Fibroblast of the aortic adventitia (primary cell): ENCODE measurements around the gene PMM1. TPM values are rescaled to one million over a fixed set of nuclear protein-coding genes. Genes with fewer than 3 reads are reported as not detected.

Source experiments
- DNase-seq: peaks from one replicate; pipeline ENCODE4 v3.0.0-alpha.2; 2010; ENCODE audit warnings: low read depth
- H3K4me3 ChIP-seq: 2 replicates; pipeline ENCODE4 v1.5.1; 2011; ENCODE audit warnings: low read depth, mild to moderate bottlenecking, control low read depth, low read length, moderate library complexity
- total RNA-seq: library from RNA; depleted of rRNA; stranded (reverse); fragments of >200 nt; gene quantifications from 2 replicates; pipeline ENCODE4 v1.2.3, GENCODE V29; 2012; ENCODE audit warnings: low replicate concordance
- TF ChIP-seq, protein P1 (sequence below): IDR thresholded peaks from 2 replicates; pipeline ENCODE4 v1.5.1; 2011; ENCODE audit warnings: mild to moderate bottlenecking, low read length, control low read depth, inconsistent platforms; ENCODE audit not compliant: insufficient read depth

PMM1 gene
- total RNA-seq, 1 donor: 29.0 TPM

DNA sequence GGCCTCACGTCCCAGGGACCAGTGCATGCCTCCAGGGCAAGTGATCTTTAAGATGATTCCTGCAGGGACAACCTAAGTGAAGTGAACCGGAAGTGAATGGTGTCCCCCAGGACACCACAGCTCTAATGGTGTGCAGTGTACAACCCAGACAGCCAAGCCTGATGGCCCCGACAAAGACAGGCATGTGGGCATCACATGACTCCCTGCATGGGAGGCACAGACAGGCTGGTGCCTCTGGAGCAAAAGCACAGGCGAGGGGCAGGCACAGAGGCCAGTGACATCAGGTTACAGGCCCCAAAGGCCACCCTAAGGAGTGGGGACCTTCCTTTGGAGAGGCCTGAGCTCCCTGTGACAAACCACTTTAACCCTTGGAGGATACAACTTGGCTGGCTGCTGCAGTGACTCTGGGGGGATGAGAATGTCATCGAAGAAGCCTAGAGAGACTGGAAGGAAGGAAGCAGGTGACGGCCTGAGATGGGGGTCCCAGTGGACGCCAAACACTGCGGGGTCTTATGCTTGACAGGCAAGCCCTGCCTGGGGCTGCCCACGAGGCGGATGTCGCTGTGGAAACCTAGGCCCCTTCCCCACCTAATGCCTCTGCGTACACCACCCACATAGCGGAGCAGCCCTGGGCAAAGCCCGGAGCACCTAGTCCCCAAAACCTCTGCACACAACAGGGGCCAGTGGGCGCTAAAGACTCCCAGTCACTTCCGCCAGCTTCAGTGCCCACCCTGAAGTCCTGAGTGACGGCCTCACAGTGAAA is 57.7 kb downstream of the PMM1 start:
- TF ChIP-seq, protein P1, sequence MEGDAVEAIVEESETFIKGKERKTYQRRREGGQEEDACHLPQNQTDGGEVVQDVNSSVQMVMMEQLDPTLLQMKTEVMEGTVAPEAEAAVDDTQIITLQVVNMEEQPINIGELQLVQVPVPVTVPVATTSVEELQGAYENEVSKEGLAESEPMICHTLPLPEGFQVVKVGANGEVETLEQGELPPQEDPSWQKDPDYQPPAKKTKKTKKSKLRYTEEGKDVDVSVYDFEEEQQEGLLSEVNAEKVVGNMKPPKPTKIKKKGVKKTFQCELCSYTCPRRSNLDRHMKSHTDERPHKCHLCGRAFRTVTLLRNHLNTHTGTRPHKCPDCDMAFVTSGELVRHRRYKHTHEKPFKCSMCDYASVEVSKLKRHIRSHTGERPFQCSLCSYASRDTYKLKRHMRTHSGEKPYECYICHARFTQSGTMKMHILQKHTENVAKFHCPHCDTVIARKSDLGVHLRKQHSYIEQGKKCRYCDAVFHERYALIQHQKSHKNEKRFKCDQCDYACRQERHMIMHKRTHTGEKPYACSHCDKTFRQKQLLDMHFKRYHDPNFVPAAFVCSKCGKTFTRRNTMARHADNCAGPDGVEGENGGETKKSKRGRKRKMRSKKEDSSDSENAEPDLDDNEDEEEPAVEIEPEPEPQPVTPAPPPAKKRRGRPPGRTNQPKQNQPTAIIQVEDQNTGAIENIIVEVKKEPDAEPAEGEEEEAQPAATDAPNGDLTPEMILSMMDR: no peak
- no peak overlapping the region for H3K4me3 ChIP-seq
- no peak for DNase-seq

DNA sequence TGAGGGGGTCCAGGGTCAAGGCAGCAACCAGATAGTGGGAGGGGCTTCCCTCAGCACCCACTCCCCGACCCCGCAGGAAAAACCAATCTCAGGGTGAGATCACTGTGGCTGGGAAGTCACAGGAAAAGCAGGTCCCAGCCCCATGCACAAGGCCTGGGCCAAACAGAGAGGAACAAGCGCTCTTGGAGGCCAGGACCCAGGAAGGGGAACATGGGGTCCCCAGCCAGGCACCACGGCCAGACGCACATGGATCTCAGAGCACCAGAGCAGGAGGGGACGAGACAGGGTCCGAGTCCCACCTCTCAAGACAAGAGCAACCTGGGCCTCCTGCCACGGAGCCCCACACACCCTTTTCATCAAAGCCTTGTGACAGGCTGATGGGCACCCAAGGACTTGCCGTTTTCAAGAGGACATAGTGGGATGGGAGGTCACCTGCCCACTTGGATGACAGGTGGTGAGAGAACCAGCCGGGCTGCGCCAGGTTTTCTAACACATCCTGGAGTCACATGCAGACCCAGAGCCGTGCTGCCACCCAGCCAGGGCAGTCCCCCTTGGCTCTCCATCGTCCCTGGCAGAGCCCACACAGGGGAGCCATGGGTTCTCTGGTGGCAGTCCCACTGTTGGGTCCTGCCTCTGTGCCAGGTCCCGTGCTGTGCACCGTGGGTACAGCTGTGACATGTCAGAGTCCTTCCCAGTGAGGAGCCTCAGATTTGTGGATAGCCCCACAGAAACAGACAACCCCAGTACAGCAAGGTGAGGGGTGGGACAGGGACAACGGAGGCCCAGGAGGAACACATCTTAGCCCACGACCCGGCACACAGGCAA is 58.5 kb downstream of the PMM1 start:
- TF ChIP-seq, protein P1: no peak
- no peak overlapping the region for H3K4me3 ChIP-seq
- no peak for DNase-seq

DNA sequence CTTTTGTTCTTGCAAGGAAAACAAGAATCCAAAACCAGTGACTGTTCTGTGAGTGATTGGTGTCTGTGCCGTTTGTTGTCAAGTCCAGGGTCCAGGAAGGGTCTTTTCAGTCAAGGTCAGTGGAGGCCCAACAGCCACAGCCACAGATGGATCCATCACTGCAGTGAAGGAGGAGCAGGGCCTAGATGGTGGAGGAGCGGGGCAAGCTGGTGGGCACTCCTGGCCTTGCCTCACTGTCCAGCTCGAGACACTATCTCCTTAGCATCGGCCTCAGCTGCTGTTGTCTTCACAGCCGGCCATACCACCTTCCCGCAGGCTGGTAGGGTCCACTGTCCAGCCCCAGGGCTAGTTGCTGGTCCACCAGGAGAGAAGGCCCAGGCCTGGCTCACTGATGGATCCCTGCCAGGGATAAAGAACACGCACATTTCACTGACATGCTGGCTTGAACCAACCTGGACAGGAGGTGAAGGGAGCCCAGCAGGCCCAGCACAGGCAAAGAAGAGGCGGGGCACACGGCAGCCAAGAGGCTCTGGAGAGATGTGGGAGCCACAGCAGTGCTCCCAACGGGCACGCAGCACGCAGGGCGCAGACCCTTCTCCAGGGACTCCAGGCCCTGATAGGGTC is 60.6 kb downstream of the PMM1 start:
- H3K4me3 ChIP-seq: no peak overlapping the region
- no peak for DNase-seq
- TF ChIP-seq, protein P1: no peak

DNA sequence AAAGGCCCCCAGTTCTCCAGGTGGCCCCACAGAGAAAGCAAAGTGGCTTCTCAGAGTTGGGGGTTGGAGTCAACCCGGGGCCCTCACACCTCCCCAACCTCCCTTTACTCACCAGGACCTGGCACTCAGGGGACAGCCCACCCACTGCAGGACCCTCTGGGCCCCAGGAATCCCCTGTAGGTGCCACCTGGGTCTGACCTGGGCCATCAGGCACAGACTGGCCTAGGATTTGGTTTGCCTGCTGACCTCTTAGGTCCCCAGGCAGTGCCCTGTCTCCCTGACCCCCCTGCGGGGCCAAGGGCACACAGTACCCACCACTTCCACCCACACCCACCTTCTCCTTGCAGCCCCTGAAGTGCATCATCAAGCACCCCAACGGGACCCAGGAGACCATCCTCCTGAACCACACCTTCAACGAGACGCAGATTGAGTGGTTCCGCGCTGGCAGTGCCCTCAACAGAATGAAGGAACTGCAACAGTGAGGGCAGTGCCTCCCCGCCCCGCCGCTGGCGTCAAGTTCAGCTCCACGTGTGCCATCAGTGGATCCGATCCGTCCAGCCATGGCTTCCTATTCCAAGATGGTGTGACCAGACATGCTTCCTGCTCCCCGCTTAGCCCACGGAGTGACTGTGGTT is 61.4 kb downstream of the PMM1 start:
- TF ChIP-seq, protein P1: no peak
- no peak for DNase-seq
- no peak overlapping the region for H3K4me3 ChIP-seq

Other genes starting within 250 kb of the PMM1 start
- gene TEF, start 207.9 kb downstream of the PMM1 start, total RNA-seq: 14.8 and 17.4 TPM in 2 replicates
- 25.4 and 40.1 TPM in 2 replicates for gene TOB2, start 143.0 kb downstream of the PMM1 start, total RNA-seq
- 34.6 and 35.7 TPM in 2 replicates for gene PHF5A, start 121.1 kb downstream of the PMM1 start, total RNA-seq
- gene ACO2, start 120.7 kb downstream of the PMM1 start, total RNA-seq: 42.2 and 45.9 TPM in 2 replicates
- 18.7 and 27.7 TPM in 2 replicates for gene POLR3H, start 45.4 kb downstream of the PMM1 start, total RNA-seq
- gene CSDC2, start 28.8 kb downstream of the PMM1 start, total RNA-seq: 3.3 and 3.8 TPM in 2 replicates
- 4.8 and 20.8 TPM in 2 replicates for gene DESI1, start 31.2 kb upstream of the PMM1 start, total RNA-seq
- gene XRCC6, start 31.5 kb upstream of the PMM1 start, total RNA-seq: 214 and 276 TPM in 2 replicates
- 15.4 and 82.5 TPM in 2 replicates for gene SNU13, start 99.0 kb upstream of the PMM1 start, total RNA-seq
- 0.27 TPM in 1 of 2 replicates, not detected in the other for gene MEI1, start 109.7 kb upstream of the PMM1 start, total RNA-seq
- 5.7 and 8.1 TPM in 2 replicates for gene CCDC134, start 210.8 kb upstream of the PMM1 start, total RNA-seq
- 52.8 and 112 TPM in 2 replicates for gene SREBF2, start 243.3 kb upstream of the PMM1 start, total RNA-seq